Right renal cortex interstitium (tissue), 3 donors: ENCODE results near the gene PIEZO2. TPM values are rescaled to one million over a fixed set of nuclear protein-coding genes. Genes with fewer than 3 reads are reported as not detected.
A peak's percentile ranks its signal among the peaks of the same experiment; 100 is the strongest.
"Not testable (repeated sequence)": the region's sequence is repeated elsewhere in the genome, so short reads cannot be mapped to it uniquely, and the experiment has no call there.

Source experiments
- DNase-seq, 3 donors: peaks; one replicate each; pipeline ENCODE4 v3.0.0-alpha.2; 2013; ENCODE audit warnings: low read depth in 3 of 3, low spot score in 2 of 3
- polyA plus RNA-seq, 3 donors: library from polyadenylated mRNA; unstranded; fragments of 120-200 nt; gene quantifications; one replicate each; pipeline ENCODE4 v1.2.1, GENCODE V29; 2013; ENCODE audit not compliant: insufficient read length in 3 of 3

Gene PIEZO2
- polyA plus RNA-seq, 3 donors = 16.6 to 17.6 (median 16.9) TPM

DNA sequence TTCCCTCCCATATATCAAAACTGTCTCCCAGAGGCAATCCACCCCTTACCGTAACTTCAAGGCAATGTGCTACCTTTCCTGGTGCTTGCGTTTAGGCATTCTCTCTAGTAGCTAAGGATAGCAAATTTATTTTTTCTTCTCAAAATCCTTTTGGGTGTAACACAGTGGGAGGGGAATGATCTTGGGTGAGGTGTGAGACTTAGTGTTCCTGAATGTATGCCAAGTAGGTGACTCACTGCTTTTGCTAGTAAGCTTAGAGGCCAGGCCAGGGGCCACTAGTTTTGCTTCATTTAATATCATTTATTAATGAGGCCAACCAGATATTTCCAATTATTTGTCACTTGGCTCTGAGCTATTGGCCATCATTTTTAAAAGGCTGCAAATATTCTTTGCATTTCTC is 488.1 kb downstream of the PIEZO2 start:
- no peak for DNase-seq

DNA sequence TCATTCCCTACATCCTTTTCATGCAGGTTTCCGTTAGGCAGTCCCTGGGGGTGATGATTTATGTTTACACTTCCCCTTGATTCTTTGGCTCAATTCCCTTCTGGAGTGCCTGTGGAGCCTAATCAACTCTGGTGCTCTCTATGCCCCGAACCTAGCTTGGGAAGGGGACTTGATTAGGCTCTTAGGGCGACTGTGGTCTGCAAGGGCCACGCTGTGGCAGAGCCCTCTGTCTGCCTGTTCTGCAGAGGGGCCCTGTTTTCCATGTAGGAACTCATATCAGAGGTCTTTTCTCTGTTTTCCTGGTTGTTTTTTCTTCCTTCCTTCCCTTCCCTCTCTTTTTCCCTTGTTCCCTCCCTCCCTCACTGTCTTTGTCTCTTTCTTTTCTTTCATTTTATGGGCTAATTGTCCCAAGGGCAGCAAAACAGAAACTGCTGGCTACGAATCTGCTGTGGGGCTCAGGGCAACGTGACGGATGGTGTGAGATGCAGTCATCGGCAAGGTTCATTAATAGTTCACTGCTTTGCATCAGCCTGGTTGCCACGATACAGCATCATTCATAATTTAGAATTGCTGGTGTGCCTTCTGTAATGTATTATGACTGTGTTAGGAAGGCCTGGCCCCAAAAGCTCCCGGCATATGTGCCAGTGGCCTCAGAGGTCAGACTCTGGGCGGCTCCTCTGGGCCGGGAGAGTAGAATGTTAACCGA is 489.0 kb downstream of the PIEZO2 start:
- DNase-seq = peak; percentile 19 to 23 (median 23)

DNA sequence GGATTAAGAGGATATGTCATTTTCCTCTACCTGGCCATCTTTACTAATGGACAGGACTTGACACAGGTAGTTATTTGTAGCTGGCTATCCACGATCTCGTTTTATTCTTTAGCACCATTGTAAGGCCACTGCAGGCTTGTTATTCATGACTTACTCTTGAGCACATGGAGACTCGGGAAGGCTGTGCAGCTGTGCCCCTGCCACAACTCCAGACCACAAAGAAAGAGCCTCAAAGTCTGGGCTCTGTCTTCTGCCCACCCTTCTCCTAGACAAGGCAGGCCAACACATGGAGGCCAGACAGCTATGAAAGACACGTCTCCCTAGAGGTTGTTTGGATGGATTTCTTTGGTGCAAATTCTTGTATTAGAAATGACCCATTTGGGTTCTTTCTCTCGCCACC is 489.8 kb downstream of the PIEZO2 start:
- no peak for DNase-seq

DNA sequence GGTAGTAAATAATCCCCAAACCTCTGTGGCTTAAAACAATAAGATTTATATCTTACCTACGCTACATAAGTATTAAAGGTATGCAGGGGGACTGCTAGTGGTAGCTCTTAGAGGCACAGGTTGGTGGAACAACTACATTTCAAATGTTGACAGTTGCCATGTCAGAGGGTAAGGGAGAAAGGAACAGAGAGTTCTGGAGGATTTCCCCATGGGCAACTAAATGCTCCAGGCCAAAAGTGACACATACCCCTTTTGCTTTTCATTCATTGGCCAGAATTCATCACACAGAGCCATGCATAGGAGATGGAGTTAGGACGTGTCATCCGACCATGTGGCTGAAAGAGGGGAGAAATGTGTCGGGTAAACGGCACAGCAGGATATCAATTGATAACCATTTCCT is 490.4 kb downstream of the PIEZO2 start:
- no peak for DNase-seq

DNA sequence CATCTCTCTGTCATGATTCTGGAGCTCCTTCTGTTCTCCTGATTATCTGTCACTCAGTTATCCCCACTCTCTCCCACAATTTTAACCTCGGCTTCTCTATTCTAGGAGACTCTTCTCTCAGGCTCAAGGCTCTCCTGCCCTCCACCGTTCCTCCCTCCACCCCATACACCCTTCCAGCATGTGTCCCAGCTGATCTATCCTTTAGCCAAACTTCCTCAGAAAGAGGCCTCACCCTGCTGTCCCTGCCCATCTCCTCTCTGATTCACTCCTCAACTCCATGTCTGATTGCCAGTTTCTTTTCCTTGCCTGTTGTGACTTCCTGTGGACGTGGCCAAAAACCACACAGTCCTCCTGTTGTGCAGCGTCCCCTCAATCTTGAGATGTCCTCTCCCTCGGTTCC is 505.4 kb downstream of the PIEZO2 start:
- not testable (repeated sequence) for DNase-seq

DNA sequence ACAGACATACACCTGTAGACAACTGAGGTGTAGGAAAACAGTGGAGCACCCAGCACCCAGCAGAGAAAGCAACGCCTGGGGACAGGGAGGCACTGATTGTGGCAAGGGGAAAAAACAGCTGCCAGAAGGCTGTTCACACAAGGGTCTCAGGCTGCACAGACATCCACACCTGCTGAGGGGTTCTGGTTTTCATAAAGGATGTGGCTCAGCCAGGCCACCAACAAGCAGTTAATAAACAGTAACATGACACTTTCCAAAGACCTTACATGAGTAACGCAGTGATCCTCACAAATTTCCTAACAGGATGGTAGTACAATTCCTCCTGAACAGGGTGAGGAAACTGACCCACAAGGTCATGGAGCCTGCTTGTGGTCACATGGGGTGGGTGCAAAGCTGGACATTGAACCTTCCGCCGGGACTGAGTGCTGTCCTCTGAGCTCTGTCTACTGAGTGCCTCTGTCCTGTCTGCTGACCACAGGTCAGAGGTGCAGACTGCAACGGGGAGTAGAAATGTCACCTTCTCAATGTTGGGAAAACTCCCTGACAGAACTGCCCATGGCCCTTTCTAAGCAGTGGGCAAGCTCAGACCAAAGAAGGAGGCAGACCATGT is 506.3 kb downstream of the PIEZO2 start:
- not testable (repeated sequence) for DNase-seq

DNA sequence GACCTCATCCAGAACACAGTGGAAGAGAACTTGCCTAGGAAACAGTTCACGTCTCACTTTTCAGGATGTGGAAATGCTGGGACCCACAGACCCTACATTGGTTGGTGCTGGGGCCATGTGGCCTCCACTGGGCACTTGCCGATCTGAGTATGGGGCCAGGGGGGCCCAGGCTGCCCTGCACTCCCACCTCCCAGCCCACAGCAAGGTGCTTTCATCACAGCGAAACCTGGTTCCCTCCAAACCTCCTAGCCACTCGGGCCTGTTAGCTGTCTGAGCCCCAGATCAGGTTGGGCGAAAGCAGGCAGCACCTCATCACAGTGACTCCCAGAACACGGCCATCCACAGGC is 510.9 kb downstream of the PIEZO2 start:
- DNase-seq = not testable (repeated sequence)

DNA sequence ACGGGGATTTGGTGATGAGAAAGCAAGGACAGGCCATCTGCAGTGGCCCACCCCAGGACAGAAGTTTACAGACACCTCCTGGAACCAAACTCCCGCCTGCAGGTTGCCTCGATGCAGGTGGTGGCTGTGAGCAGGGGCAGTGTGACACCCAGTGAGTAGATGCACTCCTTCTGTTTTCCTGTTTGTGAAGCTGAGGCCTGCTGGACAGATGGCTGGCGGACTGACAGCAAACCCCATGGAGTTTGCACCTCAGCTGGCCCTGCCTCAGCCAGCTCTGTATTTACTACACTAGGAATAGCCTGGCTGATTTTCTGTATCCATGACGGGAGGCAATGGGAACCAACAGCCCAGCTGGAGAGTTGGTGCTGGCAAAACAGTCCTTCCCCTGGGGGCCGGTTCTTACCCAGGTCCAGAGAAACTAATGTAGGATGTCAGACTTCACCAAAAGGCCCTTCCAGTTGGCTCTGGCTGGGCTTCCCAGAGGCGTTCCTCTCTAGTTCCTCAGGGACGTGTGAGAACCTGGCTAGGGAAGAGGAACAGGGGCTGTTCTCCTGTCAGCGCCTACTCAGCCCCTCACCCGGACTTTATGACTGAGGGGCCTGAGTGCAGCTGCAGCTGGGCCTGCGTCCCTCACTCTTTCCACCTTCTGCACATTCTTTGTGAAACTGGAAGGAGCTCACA is 511.4 kb downstream of the PIEZO2 start:
- DNase-seq = not testable (repeated sequence)

DNA sequence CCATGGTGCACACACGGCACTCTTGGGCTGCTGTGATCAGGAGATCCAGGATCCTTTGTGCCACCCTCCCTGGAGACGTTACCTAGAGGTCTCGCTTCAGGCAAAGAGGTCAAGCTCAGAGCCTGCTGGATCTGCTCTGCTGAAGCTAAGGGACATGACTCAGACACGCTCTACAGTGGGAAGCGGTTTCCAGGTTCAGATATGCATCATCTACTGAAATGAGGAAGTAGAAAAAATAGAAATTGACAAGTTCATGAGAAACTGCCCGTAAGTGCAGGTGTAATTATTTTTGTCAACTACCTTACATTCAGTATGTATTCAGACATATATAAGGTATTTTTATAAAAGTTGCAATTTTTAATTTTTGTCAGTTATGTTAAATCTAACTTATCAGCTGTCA is 520.3 kb downstream of the PIEZO2 start:
- DNase-seq = not testable (repeated sequence)

DNA sequence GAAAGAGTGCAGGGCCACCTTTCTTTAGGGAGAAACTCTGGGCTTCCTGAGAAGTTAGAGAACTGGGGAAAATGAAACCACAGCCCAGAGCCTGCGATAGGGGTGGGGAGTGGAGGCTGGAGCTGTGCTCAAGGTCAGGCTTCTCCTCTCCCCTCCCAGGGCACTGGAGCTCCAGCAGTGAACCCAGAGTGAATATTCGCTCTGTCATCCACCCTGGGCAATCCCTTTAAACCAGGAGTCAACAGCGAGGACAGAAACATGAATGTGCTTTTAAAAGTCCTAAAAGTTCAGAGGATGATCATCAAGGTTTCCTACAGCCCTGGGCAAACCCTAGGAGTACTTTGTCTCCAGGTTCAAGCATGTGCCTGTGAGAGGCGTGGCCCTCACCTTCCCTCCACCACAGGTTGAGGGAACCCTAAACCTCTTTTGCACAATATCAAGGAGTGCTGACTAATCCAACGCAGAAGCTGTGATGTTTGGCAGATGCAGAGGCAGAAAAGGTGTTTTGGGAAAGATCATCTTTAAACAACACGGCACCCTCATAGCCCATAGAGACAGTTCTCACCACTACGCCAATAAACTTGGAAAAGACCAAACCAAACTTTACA is 522.7 kb downstream of the PIEZO2 start:
- not testable (repeated sequence) for DNase-seq

DNA sequence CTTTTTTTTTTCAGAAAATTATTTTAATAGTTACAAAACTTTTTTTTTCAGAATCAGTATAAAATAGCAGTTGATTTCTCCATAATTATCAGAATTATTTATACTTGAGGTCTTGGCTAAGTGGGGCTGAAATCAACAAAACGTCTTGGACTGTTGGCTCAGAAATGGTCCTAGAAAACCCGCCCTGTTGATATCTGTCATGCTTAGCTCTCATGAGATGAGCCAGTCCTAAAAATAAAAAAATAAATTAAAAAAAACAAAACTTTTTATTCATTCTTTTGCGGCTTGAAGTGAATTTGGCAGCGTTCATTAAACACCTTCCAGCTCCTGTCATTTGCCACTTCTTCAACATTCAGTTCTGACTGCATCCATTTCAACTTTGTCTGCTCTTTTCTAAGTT is 525.8 kb downstream of the PIEZO2 start:
- DNase-seq = not testable (repeated sequence)

DNA sequence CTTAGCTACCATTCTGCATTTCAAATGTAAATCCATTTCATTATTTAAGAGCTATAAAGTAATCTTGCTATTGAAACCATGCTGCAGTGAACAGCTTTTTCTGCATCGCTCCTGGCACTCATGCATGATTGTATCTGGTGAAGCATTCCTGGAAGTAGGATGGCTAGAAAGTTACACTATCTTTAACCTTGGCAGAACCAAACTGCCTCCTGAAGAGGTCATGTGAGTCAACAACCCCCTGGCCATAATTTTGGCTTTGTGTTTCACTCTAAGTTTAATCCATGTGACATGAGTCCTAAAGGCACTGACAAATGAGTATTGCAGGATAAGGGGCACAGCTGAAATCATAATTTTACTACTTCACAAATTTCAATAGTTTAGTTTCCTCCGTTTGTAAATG is 526.4 kb downstream of the PIEZO2 start:
- not testable (repeated sequence) for DNase-seq

DNA sequence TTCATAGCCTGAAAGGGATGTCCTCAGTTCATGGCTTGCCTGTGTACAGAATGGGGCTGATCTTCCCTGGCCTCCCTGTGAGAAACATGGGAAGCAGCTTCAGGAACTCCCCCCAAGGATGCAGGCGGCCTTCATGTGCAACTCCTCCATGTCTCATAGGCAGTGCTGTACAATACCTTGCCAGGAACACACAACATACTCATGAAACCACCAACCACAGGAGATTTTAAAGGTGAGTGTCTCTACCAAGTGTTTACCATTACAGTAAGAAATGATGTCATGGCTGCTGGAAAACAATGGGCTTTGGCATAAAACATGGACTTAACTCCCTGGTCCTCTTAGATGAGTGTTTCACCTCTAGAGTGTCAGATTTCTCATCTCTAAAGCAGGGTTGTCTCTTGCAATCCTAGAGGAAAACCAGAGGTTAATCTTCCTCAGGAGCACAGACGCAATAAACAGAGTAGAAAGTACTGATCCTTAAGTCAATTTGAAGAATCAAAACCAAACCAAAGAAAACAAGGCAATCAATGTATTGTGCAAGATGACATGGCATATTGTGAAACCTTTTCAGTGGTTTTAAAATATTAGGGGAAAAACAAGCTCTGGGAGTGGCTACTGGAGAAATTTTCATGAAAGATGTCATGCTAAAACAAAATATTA is 528.6 kb downstream of the PIEZO2 start:
- not testable (repeated sequence) for DNase-seq
